HG02623 (cell line): ENCODE measurements around the gene CDHR5.

ENCODE experiments used
- ATAC-seq: cut with Tn5 transposase; IDR thresholded peaks from one replicate; pipeline ENCODE4 v1.9.1; 2021; ENCODE audit warnings: moderate library complexity; ENCODE audit not compliant: unreplicated experiment

The CDHR5 gene

DNA sequence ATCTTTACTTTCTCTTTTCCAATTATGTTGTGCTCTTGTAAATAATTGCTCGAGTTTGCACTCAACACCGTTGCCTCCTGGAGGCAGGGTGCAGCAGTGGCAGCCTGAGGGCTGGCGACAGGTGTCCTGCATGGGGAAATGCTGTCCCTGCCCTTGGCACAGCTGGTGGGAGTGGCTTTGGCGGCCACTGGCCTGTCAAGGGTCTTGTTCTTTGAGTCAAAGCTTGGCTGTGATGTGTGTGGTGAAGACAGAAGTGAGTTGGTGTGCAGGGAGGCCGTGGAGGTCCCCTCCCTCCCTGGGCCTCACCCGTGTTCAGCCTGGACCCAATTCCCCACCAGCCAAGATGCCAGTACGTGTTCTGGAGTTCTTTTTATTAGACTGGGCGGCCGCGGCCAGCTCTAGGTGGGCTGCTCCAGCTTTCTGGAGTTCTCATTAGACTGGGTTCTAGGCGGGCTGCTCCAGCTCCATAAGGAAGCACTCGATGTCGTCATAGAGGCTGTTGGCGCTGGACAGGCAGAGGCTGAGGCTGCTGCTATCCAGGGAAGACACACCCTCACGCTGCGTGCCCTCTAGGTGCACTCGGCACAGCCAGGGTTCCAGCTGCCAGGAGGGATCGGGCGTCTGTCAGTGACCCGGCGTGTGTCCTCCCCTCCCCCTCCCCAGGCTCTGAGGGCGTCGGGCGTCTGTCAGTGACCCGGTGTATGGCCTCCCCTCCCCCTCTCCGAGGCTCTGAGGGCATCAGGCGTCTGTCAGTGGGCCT is 12.4 kb downstream of the CDHR5 start:
- ATAC-seq = no peak

DNA sequence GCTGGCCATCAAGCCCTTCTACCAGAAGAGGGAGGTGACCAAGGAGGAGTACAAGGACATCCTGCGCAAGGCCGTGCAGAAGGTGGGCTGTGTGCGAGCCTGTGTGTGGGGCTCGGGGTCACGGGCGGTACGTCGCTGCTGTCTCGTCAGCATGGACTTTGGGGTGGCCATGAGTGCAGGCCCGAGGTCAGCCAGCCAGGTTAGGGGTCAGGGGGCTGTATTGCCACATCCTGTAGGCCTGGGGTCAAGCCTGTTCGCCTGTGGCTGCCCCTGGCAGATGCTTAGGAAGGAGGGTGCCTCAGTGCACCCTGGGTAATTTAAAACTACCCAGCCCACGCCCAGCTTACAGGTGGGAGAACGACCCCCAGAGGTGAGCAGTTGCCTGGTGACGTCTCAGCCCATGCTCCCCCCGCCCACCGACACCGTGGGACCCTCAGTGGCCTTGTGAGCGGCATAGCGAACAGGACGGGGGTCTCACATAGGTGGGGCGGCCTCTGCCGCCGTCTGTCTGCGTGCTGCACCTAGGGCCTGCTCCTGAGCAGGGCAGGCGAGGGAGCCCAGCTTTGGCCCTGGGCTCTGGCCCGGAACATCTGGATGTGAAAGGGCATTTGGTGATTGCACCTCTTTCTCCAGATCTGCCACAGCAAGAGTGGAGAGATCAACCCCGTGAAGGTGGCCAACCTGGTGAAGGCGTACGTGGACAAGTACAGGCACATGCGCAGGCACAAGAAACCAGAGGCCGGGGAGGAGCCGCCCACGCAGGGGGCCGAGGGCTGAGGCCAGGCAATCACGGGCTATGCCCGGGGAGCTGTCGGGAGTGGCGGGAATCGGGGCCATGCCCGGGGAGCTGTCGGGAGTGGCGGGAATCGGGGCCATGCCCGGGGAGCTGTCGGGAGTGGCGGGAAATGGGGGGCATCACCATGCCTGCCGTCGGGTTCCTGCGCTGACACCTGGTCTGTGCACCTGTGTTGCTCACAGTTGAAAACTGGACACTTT is 13.5 kb downstream of the CDHR5 start:
- no peak for ATAC-seq

DNA sequence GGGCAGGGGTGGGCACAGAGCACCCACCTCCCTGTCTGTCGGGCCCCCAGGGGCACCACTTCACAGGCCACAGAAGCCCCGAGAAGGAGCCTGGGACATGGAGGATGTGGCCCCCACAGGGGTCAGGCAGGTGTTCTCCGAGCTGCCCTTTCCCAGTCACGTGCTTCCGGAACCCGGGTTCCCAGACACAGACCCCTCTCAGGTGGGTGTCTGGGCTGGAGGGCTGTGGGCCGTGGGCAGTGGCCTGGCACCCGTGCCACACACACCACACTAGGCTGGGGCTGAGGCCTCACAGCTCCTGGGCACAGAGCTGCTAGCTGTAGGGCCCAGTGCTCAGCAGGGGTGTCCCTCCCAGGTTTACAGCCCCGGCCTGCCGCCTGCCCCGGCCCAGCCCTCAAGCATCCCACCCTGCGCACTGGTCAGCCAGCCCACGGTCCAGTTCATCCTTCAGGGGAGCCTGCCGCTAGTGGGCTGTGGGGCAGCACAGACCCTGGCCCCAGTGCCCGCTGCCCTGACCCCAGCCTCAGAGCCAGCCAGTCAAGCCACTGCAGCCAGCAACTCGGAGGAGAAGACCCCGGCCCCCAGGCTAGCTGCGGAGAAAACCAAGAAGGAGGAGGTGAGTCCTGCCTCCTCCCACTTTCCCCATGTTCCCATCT is 14.5 kb downstream of the CDHR5 start:
- no peak for ATAC-seq

DNA sequence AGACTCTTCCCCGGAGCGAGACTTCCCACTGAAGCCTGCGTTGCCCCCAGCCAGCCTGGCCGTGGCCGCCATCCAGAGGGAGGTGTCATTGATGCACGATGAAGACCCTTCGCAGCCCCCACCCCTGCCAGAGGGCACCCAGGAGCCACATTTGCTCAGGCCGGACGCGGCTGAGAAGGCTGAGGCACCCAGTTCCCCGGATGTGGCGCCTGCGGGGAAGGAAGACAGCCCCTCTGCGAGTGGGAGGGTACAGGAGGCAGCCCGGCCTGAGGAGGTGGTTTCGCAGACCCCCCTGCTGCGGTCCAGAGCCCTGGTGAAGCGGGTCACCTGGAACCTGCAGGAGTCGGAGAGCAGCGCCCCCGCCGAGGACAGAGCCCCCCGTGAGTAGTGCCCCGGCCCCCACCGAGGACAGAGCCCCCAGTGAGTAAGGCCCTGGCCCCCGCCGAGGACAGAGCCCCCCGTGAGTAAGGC is 15.4 kb downstream of the CDHR5 start:
- no peak for ATAC-seq

DNA sequence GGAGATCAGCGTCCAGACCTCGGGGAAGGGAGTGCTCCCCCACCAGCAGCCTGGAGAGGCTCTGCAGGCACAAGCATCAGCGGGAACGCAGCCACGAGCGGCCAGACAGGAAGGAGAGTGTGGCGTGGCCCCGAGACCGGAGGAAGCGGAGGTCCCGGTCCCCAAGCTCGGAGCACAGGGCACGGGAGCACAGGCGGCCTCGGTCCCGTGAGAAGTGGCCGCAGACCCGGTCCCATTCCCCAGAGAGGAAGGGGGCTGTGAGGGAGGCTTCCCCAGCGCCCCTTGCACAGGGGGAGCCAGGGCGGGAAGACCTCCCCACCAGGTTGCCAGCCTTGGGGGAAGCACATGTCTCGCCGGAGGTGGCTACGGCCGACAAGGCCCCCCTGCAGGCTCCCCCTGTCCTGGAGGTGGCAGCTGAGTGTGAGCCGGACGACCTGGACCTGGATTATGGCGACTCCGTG is 15.9 kb downstream of the CDHR5 start:
- ATAC-seq = no peak

DNA sequence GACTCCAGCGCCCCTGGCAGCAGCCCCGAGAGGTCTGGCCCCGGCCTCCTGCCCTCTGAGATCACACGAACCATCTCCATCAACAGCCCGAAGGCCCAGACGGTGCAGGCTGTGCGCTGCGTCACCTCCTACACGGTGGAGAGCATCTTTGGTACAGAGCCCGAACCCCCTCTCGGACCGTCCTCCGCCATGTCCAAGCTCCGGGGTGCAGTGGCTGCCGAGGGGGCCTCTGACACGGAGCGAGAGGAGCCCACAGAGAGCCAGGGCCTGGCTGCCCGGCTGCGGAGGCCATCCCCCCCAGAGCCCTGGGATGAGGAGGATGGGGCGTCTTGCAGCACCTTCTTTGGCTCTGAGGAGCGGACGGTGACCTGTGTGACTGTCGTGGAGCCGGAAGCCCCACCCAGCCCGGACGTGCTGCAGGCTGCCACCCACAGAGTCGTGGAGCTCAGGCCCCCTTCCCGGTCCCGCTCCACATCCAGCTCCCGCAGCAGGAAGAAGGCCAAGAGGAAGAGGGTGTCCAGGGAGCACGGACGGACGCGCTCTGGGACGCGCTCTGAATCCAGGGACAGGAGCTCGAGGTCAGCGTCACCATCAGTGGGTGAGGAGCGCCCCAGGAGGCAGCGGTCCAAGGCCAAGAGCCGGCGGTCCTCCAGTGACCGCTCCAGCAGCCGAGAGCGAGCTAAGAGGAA is 16.6 kb downstream of the CDHR5 start:
- ATAC-seq = no peak

DNA sequence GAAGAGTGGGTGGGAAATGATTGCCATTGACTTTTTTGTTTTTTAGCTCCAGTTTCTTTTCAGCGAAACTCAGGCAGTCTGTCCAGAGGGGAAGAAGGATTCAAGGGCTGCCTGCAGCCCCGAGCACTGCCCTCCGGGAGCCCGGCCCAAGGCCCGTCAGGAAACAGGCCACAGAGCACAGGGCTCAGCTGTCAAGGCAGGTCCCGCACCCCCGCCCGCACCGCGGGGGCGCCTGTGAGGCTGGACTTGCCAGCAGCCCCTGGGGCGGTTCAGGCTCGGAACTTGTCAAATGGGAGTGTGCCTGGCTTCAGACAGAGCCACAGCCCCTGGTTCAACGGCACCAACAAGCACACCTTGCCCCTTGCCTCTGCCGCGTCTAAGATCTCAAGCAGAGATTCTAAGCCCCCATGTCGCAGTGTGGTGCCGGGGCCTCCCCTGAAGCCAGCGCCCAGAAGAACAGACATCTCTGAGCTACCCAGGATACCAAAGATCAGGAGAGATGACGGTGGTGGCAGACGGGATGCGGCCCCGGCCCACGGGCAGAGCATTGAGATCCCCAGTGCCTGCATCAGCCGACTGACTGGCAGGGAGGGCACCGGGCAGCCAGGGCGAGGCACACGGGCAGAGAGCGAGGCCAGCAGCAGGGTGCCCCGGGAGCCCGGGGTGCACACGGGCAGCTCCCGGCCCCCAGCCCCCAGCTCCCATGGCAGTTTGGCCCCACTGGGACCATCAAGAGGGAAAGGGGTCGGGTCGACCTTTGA is 17.6 kb downstream of the CDHR5 start:
- no peak for ATAC-seq

DNA sequence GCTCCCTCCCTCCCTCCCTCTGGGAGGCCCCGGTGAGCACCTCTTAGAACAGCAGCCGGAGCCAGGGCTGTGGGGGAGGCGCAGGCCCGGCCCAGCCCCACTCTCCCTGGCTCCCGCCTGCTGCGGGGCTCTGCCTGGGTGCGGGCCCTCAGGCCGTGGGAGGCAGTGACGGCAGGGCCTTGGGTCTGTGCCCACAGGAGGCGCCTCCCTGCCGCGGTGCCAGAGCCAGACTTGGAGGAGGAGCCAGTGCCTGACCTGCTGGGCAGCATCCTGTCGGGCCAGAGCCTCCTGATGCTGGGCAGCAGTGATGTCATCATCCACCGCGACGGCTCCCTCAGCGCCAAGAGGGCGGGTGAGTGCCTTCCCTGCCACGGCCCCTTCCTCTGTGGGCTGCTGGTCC is 18.5 kb downstream of the CDHR5 start:
- no peak for ATAC-seq

DNA sequence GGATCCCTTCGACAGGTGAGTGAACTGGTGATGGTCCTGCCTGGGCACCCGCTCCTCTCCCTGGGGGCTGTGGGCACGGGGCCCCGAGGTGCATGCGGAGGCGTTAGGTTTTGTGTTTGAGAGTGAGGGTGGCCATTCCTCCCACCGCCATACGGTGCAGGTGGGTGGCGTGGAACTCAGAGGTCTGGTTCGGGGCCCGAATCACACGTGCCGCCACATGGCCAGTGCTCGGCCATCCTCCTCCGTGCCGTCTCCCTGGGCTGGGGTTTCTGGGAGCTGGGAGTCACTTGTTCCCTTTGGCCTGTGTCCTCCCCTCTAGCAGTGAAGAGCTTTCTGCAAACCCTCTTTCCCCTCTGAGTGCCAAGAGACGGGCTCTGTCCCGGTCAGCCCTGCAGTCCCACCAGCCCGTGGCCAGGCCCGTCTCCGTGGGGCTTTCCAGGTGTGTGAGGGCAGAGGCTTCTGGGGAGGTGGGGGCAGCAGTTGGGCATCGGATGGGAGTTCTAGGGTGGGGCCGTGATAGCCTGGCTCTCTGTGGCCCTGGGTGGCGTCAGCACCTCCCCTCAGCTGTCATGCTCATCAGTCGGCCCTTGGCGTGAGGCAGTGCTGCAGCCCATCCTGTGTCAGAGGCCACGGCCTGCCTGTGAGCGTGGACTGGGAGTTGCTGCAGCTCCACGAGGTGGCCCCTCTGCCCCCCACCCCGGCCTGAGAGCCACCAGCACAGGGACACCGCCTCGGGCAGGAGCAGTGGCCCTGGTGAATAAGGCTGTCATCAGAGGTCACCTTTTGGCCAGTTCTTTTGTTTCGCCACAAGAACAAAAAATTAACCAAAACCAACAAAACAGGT is 19.2 kb downstream of the CDHR5 start:
- ATAC-seq = no peak

DNA sequence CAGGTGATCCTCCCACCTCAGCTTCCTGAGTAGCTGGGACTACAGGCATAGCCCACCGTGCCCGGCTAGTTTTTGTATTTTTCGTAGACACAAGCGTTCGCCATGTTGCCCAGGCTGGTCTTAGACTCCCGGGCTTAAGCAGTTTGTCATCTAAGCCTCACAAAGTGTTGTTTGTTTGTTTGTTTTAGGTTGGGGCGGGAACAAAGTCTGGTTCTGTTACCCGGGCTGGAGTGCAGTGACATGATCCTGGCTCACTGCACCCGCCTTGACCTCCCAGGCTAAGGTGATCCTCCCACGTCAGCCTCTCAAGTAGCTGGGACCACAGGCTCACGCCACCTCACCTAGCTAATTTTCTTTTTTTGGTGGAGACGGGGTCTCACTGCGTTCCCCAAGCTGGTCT is 21.6 kb downstream of the CDHR5 start:
- ATAC-seq = no peak

DNA sequence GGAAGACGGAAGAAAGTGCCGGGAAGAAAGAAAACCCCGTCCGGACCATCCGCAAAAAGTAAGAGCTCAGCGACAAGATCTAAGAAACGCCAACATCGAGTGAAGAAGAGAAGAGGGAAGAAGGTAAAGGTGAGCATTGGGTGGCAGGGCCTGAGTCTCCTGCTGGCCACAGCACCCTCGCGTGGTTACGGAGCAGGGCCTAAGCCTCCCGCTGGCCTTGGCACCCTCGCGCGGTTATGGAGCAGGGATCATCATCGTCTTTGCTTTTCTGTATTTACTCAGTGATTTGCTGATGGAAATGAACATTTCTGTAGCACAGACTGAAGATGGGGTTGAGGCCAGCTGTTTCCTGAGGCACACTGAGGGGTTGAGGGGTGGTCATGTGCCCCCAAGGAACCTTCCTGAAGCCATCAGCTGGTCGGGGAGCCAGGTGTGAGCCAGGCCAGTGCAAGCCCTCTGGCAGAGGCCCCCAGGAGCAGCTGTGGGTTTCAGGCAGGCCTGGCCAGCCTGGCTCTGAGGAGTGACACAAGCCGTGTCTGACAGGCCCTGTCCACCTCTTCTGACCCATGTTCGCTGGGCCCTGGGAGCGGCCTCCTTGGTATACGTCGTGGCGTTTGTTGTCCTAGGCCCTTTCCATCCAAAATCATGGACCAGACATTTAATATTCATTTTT is 23.0 kb downstream of the CDHR5 start:
- no peak for ATAC-seq

DNA sequence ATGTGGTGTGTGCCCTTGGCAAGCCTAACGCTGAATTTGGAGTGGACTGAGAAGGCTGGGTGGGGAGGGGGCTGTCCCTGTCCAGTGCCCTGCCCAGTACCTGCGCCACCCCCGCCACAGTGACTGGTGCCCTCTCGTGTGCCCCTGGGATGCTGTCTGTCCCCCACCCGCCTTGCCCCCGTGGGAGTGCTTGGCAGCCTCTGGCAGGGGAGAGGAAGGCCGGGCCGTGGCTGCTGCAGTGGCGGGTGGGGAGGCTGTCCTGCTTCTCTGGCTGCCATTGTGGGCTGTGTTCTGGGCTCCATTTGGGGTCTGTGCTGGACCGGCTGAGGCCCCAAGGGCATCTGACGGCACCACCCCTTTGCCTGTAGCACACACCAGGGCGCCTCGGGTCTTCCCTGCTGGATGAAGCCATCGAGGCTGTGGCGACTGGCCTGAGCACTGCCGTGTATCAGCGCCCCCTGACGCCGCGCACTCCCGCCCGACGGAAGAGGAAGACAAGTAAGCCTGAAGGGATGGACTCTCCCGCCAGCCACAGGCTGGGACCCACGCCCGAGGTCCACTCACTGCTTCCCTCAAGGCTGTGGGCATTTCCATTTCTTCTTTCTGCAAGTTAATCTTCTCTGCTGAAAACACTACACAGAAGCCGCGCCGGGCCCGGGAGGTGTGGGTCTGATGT is 26.6 kb downstream of the CDHR5 start:
- no peak for ATAC-seq

DNA sequence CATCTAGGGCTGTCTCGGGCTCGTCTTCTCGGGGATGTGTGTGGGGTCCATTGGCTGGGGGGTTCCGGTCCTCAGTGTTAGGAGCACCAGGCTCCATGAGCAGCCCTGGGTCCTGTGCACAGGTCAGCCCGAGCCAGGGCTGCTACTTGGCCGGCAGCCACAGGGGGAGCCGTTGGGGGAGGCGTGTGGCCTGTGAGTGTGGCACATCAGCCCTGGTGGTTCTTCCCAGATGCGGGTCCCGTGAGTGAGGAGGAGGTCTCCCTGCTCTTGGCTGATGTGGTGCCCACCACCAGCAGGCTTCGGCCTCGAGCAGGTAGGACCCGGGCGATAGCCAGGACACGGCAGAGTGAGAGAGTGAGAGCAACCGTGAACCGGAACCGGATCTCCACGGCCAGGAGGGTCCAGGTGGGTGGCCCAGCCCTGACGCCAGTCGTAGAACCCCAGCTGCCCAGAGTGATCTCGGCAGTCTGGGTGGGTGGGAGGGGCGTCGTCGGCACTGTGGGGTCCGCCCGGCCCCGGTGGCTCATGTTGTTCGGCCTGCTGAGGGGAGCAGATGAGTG is 27.5 kb downstream of the CDHR5 start:
- no peak for ATAC-seq

DNA sequence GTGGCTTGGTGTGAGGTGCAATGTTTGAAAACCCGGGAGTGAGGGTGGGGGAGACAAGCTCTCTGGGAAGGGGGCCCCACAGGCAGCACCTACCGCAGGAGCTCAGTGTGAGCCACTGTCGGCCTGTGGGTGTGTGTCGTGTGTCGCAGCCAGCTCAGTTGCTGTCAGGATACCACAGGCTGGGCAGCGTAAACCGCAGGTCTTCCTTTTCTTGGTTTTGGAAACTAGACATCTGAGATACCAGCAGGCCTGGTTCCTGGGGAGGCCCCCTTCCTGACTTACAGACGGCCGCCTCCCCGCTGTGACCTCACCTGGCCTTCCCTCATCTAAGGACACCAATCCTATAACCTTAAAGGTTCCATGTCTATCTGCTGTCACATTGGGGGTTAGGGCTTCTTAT is 28.4 kb downstream of the CDHR5 start:
- no peak for ATAC-seq

DNA sequence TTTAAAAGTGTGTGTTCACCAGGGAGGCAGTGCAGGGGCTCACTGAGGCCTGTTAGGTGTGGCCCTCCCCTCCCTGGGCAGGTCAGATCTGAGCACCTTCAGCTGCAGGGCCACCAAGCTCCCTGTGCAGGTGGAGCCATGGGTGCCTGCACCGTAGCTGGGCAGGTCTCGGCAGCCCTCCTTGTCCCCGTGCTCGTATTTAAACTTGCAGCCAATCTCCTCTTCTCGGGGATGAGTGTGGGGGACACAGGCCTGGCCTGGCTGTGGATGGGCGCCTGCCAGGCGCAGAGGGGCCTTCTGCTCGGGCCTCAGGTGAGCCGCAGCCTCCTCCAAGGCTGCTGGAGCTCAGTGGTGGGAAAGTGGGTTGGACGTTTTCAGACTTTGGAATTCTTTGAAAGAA is 29.4 kb downstream of the CDHR5 start:
- ATAC-seq = no peak

DNA sequence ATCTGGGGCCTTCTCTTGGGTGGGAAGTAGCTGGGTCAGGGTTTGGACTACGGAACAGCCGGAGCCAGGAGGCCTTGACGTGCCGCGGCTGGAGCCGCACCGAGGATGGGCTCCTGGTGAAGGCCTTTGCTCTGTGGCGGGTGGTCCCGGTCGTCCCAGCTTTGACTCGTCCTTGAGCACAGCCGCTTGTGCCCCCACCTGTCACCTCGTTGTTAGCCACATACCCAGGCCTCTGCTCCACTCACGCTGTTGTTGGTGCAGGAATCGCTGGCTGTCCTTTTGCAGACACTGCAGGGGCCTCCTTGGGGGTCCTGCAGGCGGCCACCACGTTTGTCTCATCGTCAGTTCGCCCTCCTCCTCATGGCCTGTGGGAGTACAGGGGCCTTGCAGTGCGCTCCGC is 31.4 kb downstream of the CDHR5 start:
- ATAC-seq = no peak

DNA sequence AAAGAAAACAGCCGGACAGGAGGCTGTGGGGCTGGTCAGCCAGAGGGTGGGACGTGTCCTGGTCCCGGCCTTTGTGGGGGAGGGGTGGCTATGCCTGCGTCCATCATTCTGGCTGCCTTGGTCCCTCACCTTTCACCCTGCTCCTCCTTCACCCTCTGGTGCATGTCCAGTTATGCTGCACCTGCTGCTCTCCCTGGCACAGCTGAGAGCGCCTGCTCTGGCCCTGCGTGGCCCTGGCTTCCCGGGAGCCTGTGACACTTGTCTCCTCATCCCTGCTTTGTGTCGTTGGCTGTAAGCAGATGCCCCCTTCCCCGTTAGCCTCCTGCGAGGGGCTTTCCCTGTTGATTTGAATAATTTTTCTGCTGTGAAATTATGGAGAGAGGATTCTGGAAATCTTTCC is 31.8 kb downstream of the CDHR5 start:
- ATAC-seq = no peak

DNA sequence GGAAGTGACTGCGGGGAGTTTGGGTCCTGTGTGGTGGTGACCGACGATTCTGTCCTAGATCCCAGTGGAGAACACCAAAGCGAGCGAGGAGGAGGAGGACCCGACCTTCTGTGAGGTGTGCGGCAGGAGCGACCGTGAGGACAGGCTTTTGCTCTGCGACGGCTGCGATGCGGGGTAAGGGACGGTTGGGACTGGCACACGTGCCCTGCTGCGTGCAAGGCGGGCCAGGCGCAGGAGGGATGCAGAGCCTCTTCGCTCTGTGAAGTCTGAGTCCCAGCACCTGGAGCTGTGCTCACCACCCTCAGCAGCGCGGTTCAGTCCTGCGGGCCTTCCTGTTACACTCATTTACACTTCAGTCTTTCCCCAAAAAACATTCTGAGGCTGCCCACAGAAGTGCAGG is 32.3 kb downstream of the CDHR5 start:
- ATAC-seq = no peak
